ENCODE results near the gene FAM83E.

Gene FAM83E

GRCh38 chr19:48627865-48628314 lies 13.0 kb upstream of the FAM83E start:
- DNase-seq = no peak

- DNase-seq = no peak
Observed at GRCh38 chr19:48627201-48627864, 12.5 kb upstream of the FAM83E start.

GRCh38 chr19:48625891-48626327 lies 11.0 kb upstream of the FAM83E start:
- no peak for DNase-seq

DNA sequence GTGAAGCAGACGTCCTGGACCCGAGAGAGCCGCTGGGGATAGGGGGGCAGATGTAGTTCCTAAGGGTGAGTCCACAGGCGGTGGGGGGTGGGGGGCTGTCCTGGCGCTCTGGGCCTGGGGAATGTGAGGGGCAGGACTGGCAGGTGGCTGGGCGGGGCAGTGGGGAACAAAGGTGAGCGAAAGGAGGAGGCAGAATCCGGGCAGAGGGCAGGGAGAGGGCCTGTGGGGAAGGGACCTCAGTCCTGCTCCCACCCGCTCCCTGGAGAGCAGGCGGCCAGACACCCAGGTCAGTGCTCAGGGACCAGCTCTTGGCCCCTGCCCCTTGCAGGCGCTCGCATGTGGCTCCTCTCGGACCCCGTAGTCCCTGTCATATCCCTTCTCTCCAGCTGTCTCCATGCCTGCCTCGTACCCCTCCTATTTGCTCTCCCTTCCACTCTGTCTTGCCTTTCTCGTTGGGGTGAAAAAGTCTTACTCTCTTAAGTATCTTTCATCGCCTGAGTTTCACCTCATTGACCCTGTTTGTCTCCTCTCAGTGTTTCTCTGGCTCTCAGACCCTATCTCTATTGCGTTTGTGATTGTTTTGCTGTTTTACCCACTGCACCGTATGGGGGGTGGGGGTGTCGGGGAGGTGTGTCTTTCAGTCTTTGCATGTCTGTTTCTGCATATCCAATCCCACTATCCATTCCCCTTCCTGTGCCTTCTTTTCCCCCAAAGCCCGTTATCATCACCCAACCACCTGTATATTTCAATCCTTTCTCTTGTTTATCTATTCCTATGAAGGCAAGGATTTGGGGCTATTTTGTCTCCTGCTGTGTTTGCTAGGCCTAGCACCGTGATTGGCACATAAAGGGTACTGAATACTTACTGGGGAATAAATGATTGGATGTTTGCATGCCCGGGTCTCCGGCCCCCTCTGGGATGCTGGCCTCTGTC lies 10.2 kb upstream of the FAM83E start:
- no peak for DNase-seq

DNA sequence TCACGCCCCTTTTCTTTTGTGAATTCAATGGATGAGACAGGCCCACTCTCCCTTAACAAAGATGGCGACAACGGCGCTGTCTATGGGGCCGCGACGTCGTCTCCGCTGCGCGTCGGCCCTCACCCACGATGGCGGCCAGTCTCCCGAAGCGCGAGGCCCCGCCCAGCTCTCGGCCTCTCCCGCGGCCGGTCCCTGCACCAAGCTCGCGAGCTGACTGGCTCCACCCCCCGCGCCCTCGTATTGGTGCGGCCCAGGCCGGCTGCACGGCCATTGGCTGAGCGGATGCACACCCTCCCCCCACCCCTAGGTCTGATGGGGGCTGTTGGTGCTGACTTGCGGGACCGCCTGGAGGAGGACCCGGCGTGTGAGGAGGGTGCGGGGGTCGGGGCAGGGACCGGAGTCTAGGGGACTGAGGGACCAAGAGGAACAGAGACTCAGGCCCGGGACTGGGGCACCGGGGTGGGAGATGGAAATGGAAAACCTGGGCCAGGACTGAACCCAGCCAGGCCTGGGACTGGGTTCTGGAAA lies 9.3 kb upstream of the FAM83E start:
- DNase-seq = peak; percentile 98

DNA sequence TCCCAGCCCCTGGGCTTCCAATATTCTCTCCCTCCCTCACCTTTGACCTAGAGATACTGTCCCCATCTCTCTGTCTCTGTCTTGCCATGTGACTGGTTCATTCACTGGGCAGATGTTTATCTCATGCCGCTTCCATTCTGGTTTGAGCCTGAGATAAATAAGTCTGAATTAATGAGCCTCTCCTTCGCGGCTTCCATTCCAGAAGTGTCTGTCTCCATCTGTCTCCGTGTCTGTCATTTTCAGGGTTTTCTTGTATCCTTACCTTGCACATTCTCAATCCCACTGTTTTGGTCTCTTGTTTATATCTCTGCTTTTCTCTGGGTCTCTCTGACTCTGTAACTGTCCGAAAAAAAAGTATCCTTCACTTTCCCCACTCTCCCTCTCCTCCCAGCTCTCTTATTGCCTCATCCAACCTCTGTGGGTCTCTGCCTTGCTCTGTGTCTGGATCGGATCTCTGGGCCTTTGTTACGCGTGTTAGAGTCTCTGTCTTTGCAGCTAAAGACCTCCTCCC lies 8.7 kb upstream of the FAM83E start:
- DNase-seq = no peak

- no peak for DNase-seq
Observed at GRCh38 chr19:48619692-48620585, 5.1 kb upstream of the FAM83E start.

DNA sequence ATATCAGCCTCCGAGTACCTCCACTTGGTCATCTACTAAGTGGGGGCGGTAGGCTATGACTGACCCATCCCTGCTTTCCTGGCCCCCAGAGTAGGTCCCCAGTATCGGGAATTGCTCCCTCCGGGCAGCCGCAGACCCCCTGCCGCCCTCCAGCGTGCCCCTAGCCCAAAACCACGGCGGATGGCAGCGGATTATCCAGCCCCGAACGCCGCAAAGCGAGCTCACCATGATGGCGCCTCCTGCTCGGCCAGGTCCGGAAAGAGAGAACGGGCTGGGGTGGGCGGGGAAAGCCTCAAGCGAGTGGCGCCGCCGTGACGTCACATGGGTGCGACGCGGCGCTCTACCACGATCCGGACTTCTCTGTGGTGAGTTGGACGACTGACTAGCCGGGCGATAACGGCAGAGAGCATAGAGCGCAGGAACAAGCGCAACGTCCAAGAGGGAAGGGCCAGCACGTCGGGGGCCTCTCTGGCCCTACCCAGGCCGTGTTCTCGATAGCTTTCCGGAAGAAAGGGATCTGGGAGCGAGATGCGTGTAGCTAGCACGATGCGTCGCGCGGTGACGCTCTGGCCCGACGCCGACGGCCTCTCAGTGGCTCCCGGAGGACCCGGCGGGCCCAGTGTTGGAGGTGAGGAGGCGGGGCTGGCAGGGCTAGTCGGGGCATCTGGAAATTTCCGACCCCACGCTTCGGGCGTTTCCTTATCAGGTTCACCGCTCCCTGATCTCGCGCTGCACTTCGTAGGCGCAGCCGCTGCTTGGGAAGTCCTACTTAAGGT lies 4.2 kb upstream of the FAM83E start, which contains the start of the genes RPL18 and SPHK2:
RPL18 (minus strand) TSS at position 263 of the 776 bp plus-strand sequence; CDS start at position 228, 35 bp downstream.
SPHK2 (plus strand) TSS at position 591 of the 776 bp plus-strand sequence. CDS start 1,009 bp downstream, outside the sequence.
- DNase-seq = peak; percentile 99

DNA sequence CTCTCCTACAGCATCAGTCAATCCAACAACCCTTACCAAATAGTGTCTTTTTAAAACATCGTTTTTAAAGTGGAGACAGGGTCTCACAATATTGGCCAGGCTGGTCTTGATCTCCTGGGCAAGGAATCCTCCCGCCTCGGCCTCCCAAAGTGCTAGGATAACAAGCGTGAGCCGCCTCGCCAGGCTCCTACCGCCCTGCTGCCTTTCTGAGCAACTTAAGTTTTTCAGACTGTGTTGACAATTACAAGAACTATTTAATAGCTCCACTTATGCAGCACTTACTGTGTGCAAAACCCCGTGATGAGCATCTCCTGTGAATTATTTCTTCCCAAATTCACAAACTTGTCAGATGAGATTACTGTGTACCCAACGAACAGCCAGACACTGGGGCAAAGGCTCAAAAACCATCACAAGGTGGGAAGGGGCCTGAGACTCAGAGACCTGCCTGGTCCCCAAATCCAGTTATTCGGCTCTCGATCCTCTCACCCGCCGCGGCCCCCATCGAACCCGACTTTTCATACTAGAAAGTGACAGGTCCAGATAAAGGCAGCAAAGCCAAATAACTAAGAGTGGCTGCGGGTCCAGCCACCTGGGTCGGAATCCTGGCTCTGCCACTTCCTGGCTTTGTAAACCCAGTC lies 3.5 kb upstream of the FAM83E start:
- DNase-seq = peak; percentile 48

- no peak for DNase-seq
Observed at GRCh38 chr19:48617146-48617937, 2.5 kb upstream of the FAM83E start.

DNA sequence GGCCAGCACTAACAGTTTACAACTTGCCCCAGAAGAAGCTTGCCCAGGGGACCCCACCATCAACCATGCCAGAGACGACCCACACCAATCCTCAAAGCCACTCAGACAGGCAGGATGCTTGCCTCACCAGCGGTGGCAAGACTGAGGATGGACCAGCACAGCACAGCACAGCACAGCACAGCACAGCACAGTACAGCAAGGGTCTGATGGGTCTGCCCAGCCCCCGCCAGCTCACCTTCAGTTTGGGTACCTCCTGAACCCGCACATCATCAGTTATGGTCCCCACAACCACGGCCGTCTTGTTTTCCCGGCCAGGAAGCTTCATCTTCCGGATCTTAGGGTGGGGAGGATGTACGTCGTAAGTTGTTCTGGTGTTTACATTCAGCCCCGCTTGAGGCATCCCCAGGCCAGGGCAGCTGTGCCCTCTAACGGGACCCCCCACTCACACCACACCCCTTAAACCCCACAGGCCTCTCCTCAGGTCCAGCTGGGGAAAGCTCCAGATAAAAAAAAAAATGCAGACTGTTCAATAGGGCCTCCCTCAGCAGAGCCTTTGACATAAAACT lies 1.7 kb upstream of the FAM83E start:
- no peak for DNase-seq

DNA sequence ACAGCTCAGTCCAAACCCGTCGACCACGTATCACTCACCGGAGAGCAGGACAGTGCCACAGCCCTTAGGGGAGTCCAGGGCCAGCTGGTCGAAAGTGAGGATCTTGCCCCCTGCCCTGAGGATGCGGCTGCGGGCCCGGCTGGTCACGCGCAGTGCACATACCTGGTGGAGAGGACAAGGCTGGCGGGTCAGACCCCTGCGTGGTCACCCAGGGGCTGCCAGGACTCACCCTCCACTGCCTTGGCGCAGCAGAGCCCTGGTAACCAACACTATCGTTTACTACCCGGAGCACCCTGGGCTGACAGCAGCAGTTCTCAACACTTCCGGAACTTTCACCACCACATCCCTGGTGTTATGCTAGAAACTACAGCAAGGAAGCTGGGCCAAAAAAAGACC lies 1.2 kb upstream of the FAM83E start:
- no peak for DNase-seq

- DNase-seq = no peak
Observed at GRCh38 chr19:48615231-48616040, 560 bp upstream of the FAM83E start.

DNA sequence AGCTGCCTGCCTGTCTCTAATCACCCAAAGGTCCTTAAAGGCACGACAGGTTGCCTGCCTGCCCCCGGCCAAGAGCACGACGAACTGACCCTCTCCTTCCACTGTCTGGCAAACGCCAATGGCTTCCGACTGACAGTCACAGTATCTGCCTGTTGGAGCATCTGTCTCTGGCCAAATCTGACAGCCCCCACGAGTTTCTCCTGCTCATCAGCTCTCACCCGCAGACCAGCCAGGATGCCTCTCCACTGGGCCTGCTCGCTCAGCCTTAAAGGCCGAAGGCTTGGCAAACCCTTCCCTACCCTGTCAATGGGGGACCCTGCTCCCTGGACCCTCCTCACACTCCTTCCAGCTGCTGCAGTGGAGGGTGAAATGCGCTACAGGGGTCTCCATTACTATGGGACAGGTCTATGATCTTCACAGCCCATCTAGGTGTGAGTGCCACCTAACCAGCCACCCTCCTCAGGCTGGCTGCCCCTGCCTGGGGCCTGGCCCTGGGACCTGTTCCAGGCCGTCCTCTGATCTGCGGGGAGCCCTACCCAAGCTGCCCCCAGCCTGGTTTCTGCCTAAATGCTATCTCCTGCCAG lies 932 bp downstream of the FAM83E start:
- no peak for DNase-seq

GRCh38 chr19:48613024-48613851 lies 1.6 kb downstream of the FAM83E start:
- no peak for DNase-seq

DNA sequence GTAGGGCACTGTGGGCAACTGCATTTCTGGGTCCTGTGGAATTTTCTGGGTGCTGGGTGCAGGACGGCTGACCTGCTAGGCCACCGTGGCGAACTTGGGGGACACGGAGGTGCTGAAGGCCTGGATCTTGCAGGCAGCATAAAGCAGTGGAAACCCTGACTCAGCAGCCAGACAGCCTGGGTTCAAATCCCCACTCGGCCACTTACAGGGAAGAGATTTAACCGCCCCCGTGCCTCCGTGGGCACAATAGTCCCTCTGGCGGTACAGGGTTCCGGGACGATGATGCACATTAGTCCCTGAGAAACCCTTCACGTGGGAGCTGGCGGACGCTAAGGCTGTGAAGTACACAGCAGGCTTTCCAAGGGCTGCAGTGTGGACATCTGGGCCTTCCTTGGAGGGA lies 3.0 kb downstream of the FAM83E start:
- DNase-seq = no peak

DNA sequence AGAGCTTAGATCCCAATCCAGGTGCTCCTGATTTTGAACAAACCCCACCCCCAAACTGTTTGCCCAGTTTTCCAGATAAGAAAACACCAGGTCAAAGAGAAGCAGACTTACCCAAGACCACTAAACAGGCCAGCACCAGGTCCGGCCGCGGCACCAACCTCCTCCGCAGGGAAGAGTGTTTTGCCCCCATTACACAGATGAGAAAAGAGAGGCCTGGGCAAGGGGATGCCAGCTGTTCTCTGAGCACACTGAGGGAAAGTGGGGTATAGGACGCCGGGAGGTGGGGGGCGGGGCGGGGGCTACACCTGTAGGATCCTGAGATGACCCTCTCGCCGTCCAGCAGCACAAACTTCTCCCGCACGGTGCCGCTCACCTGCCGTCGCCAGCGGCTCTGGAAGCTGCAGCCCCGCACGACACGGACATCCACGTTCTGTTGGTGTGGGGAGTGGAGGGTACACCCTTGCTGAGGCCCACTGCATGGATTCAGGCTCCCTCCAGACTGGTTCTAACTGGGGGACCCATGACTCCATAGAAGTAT lies 5.2 kb downstream of the FAM83E start:
- no peak for DNase-seq

Data from COR-L47 (cell line).